GM12891 (cell line): ENCODE data around the gene OOEP.

Source experiments
- POLR2A ChIP-seq: IDR thresholded peaks from 2 replicates; pipeline ENCODE4 v1.6.1; 2011; ENCODE audit warnings: low read depth, low read length, control low read depth
- POLR2AphosphoS5 ChIP-seq: IDR thresholded peaks from 2 replicates; pipeline ENCODE4 v1.6.1; 2011; ENCODE audit warnings: low read depth, low read length, control low read depth

- TF ChIP-seq POLR2AphosphoS5 = no peak
- no peak for TF ChIP-seq POLR2A
These were observed 20.2 kb upstream of the OOEP start for GRCh38 chr6:73389854-73390253.
